Activated T-helper 1 cell treated with anti-CD3 and anti-CD28 coated beads, Interleukin-12 subunit alpha, Interleukin-12 subunit beta, Interleukin-2, Interleukin-4 antibody, amounts not matched to agents 30 ng/mL and 10 ng/mL and 1 ng/mL, durations not matched to agents 14 hours and 24 hours and 36 hours (primary cell): ENCODE results near the gene MTURN. TPM values are rescaled to one million over a fixed set of nuclear protein-coding genes. Genes with fewer than 3 reads are reported as not detected.

Source experiments
- DNase-seq: peaks from one replicate; pipeline ENCODE4 v3.0.0; 2021; ENCODE audit warnings: low spot score
- H3K27ac Mint-ChIP-seq: one replicate; pipeline ENCODE4 v1.8.0; 2021; ENCODE audit warnings: mild to moderate bottlenecking, mixed read lengths
- H3K27me3 Mint-ChIP-seq: one replicate; pipeline ENCODE4 v1.8.0; 2022; ENCODE audit warnings: mild to moderate bottlenecking, moderate library complexity, mixed read lengths; ENCODE audit not compliant: insufficient read depth
- H3K36me3 Mint-ChIP-seq: one replicate; pipeline ENCODE4 v1.8.0; 2021; ENCODE audit warnings: low read depth, mixed read lengths
- H3K4me1 Mint-ChIP-seq: one replicate; pipeline ENCODE4 v1.8.0; 2021; ENCODE audit warnings: low read depth, mixed read lengths
- H3K4me3 Mint-ChIP-seq: one replicate; pipeline ENCODE4 v1.8.0; 2021; ENCODE audit warnings: mild to moderate bottlenecking, moderate library complexity, mixed read lengths
- H3K9me3 Mint-ChIP-seq: one replicate; pipeline ENCODE4 v1.8.0; 2021; ENCODE audit warnings: mixed read lengths
- intact Hi-C: fragments of 100-400 bp; cut with micrococcal nuclease; formaldehyde crosslinking; loops from one replicate; pipeline ENCODE4 v1.15.1; 2024
- total RNA-seq: library from RNA; stranded (reverse); gene quantifications from 2 replicates; pipeline ENCODE4 v1.2.3, GENCODE V29; 2022

MTURN gene
- total RNA-seq, 1 donor from 2014 or later: 3.9 TPM

- DNase-seq: no peak
- Mint-ChIP-seq H3K36me3 (no peaks in the 10 kb centered on the region), H3K4me1 (no peaks in the 10 kb centered on the region), H3K9me3 (peaks cover 38% of the 10 kb centered on the region), H3K27me3 (no peaks in the 10 kb centered on the region), H3K27ac (no peak overlapping the region), H3K4me3 (no peak overlapping the region)
- intact Hi-C loops: no loop called here
These were observed 58.7 kb downstream of the MTURN start for GRCh38 chr7:30193336-30193943.

GRCh38 chr7:30196408-30196807, 61.6 kb downstream of the MTURN start:
- Mint-ChIP-seq H3K27ac (no peak overlapping the region), H3K4me1 (no peaks in the 10 kb centered on the region), H3K36me3 (no peaks in the 10 kb centered on the region), H3K27me3 (no peaks in the 10 kb centered on the region), H3K4me3 (no peak overlapping the region), H3K9me3 (peaks cover 37% of the 10 kb centered on the region)
- intact Hi-C loops: no loop called here
- DNase-seq: no peak

- Mint-ChIP-seq H3K36me3 (no peaks in the 10 kb centered on the region), H3K27me3 (no peaks in the 10 kb centered on the region), H3K4me1 (no peaks in the 10 kb centered on the region), H3K4me3 (no peak overlapping the region), H3K27ac (no peak overlapping the region), H3K9me3 (peaks cover 37% of the 10 kb centered on the region)
- no peak for DNase-seq
- intact Hi-C loops: no loop called here
These were observed 62.7 kb downstream of the MTURN start for GRCh38 chr7:30197438-30197837.

GRCh38 chr7:30199271-30199670, 64.5 kb downstream of the MTURN start:
- H3K27ac Mint-ChIP-seq: no peak overlapping the region
- H3K9me3 Mint-ChIP-seq: peaks cover 37% of the 10 kb centered on the region
- no peaks in the 10 kb centered on the region for H3K4me1 Mint-ChIP-seq
- H3K27me3 Mint-ChIP-seq: no peaks in the 10 kb centered on the region
- no peaks in the 10 kb centered on the region for H3K36me3 Mint-ChIP-seq
- intact Hi-C loops: no loop called here
- DNase-seq: no peak
- no peak overlapping the region for H3K4me3 Mint-ChIP-seq

GRCh38 chr7:30200591-30200990, 65.8 kb downstream of the MTURN start:
- H3K4me3 Mint-ChIP-seq: no peak overlapping the region
- no peak for DNase-seq
- intact Hi-C loops: no loop called here
- H3K4me1 Mint-ChIP-seq: no peaks in the 10 kb centered on the region
- H3K27me3 Mint-ChIP-seq: no peaks in the 10 kb centered on the region
- no peaks in the 10 kb centered on the region for H3K36me3 Mint-ChIP-seq
- peaks cover 29% of the 10 kb centered on the region for H3K9me3 Mint-ChIP-seq
- no peak overlapping the region for H3K27ac Mint-ChIP-seq

- Mint-ChIP-seq H3K36me3 (no peaks in the 10 kb centered on the region), H3K27me3 (no peaks in the 10 kb centered on the region), H3K4me3 (no peak overlapping the region), H3K9me3 (peaks cover 23% of the 10 kb centered on the region), H3K27ac (no peak overlapping the region), H3K4me1 (no peaks in the 10 kb centered on the region)
- intact Hi-C loops: no loop called here
- no peak for DNase-seq
These were observed 66.4 kb downstream of the MTURN start for GRCh38 chr7:30201161-30201666.

- no peaks in the 10 kb centered on the region for H3K27me3 Mint-ChIP-seq
- H3K27ac Mint-ChIP-seq: no peak overlapping the region
- H3K36me3 Mint-ChIP-seq: no peaks in the 10 kb centered on the region
- DNase-seq: no peak
- peaks cover 3% of the 10 kb centered on the region for H3K4me1 Mint-ChIP-seq
- H3K4me3 Mint-ChIP-seq: no peak overlapping the region
- intact Hi-C loops: no loop called here
- H3K9me3 Mint-ChIP-seq: peaks cover 16% of the 10 kb centered on the region
These were observed 67.1 kb downstream of the MTURN start for GRCh38 chr7:30201921-30202320.

- Mint-ChIP-seq H3K36me3 (no peaks in the 10 kb centered on the region), H3K27me3 (no peaks in the 10 kb centered on the region), H3K4me3 (no peak overlapping the region), H3K9me3 (peaks cover 9% of the 10 kb centered on the region), H3K4me1 (peaks cover 4% of the 10 kb centered on the region), H3K27ac (no peak overlapping the region)
- DNase-seq: no peak
- intact Hi-C loops: no loop called here
These were observed 67.9 kb downstream of the MTURN start for GRCh38 chr7:30202671-30203070.

GRCh38 chr7:30206491-30206890, 71.7 kb downstream of the MTURN start:
- no peak for DNase-seq
- Mint-ChIP-seq H3K36me3 (no peaks in the 10 kb centered on the region), H3K4me3 (no peak overlapping the region), H3K9me3 (no peaks in the 10 kb centered on the region), H3K4me1 (peaks cover 4% of the 10 kb centered on the region), H3K27me3 (no peaks in the 10 kb centered on the region), H3K27ac (no peak overlapping the region)
- intact Hi-C loops: no loop called here

GRCh38 chr7:30206942-30207341, 72.2 kb downstream of the MTURN start:
- Mint-ChIP-seq H3K9me3 (no peaks in the 10 kb centered on the region), H3K27me3 (no peaks in the 10 kb centered on the region), H3K27ac (no peak overlapping the region), H3K4me1 (peaks cover 4% of the 10 kb centered on the region), H3K4me3 (no peak overlapping the region), H3K36me3 (no peaks in the 10 kb centered on the region)
- intact Hi-C loops: no loop called here
- no peak for DNase-seq

GRCh38 chr7:30207376-30207775, 72.6 kb downstream of the MTURN start:
- peaks cover 2% of the 10 kb centered on the region for H3K27me3 Mint-ChIP-seq
- intact Hi-C loops: no loop called here
- peaks cover 4% of the 10 kb centered on the region for H3K4me1 Mint-ChIP-seq
- H3K9me3 Mint-ChIP-seq: no peaks in the 10 kb centered on the region
- no peaks in the 10 kb centered on the region for H3K36me3 Mint-ChIP-seq
- no peak for DNase-seq
- H3K4me3 Mint-ChIP-seq: no peak overlapping the region
- no peak overlapping the region for H3K27ac Mint-ChIP-seq

GRCh38 chr7:30209951-30210350, 75.2 kb downstream of the MTURN start:
- Mint-ChIP-seq H3K36me3 (no peaks in the 10 kb centered on the region), H3K4me3 (no peak overlapping the region), H3K27me3 (peaks cover 6% of the 10 kb centered on the region), H3K4me1 (peaks cover 4% of the 10 kb centered on the region), H3K27ac (no peak overlapping the region), H3K9me3 (no peaks in the 10 kb centered on the region)
- intact Hi-C loops: no loop called here
- DNase-seq: no peak
